ENCODE measurements around the gene MBNL2. TPM values are rescaled to one million over a fixed set of nuclear protein-coding genes. Genes with fewer than 3 reads are reported as not detected.

The MBNL2 gene
- total and polyA plus RNA-seq, 2 of the 4 experiments (the other 2 are of a cell fraction), result 26.9 to 103 TPM

GRCh38 chr13:97335488-97336134 lies 113.5 kb downstream of the MBNL2 start:
- intact Hi-C loops (cut with micrococcal nuclease), result no loop called here
- ChIA-PET POLR2A (ENCODE audit: unreplicated experiment) (no interaction called here), CTCF (interaction anchor here (0.6 kb wide), 1 partner anchor 153 kb away, joined by 5 read pairs; no protein-coding TSS in a partner anchor)
- H3K79me1 ChIP-seq (ENCODE audit: low read depth in 1 of 2, low read length in 2 of 2), result peaks cover 15 to 83% of the 10 kb centered on the region in 2 experiments
- no peak overlapping the region for H2AK9ac ChIP-seq (replicated peaks; ENCODE audit: low read depth, low read length, poor library complexity)
- no peak overlapping the region for H4K91ac ChIP-seq (ENCODE audit: insufficient read depth, low read depth, low read length)
- H2AK5ac ChIP-seq (ENCODE audit: low read depth, low read length), result no peak overlapping the region
- H2AFZ ChIP-seq (replicated peaks; ENCODE audit: low read length, poor library complexity), result no peak overlapping the region
- no peak overlapping the region for H3K4me3 ChIP-seq (ENCODE audit: insufficient read depth, low read depth, low read length)
- WGBS, 2 experiments (ENCODE audit: extremely low coverage in 2 of 2, insufficient read length in 1 of 2), result 90% methylated on average over 2 of the region's 6 CpGs; no CpG with 5 or more reads in 1 of the 2 experiments
- H3K9me1 ChIP-seq (ENCODE audit: insufficient read depth, low read length), result peaks cover 25% of the 10 kb centered on the region
- TF ChIP-seq MAFK (IDR thresholded peaks at IDR 0.05; ENCODE audit: low read depth, low read length), result no peak
- TF ChIP-seq CEBPB (IDR thresholded peaks at IDR 0.05; ENCODE audit: low read depth, low read length), result no peak
- no peak for TF ChIP-seq CTCF (conservative IDR thresholded peaks at IDR 0.05; ENCODE audit: low read depth, low read length)
- TF ChIP-seq USF2 (IDR thresholded peaks at IDR 0.05; ENCODE audit: low read depth, low read length), result no peak
- no peak for TF ChIP-seq NFE2L2 (IDR thresholded peaks at IDR 0.05; ENCODE audit: low read depth, low read length)
- no peak for TF ChIP-seq SMC3 (IDR thresholded peaks at IDR 0.05; ENCODE audit: low read depth, low read length)
- TF ChIP-seq POLR2A (IDR thresholded peaks at IDR 0.05; ENCODE audit: low read depth, low read length), result no peak
- TF ChIP-seq ELK1 (IDR thresholded peaks at IDR 0.05; ENCODE audit: borderline replicate concordance, low read depth, low read length), result no peak
- ATAC-seq (ENCODE audit: low read depth) (no peak), DNase-seq (no peak)
- H2BK15ac ChIP-seq (ENCODE audit: low read depth, low read length), result no peak overlapping the region
- H3K9me3 ChIP-seq (ENCODE audit: control insufficient read depth, insufficient read depth, low read length), result no peaks in the 10 kb centered on the region
- no peaks in the 10 kb centered on the region for H3K27me3 ChIP-seq (ENCODE audit: control insufficient read depth, insufficient read depth, low read length)
- no peak overlapping the region for H3K4ac ChIP-seq (ENCODE audit: low read depth, low read length)
- H3K56ac ChIP-seq (ENCODE audit: extremely low read depth, insufficient read depth, low read length), result no peak overlapping the region
- dilution Hi-C loops (cut with HindIII; ENCODE audit: low sequenced_read_pairs, unreplicated experiment), result no loop called here
- no peak overlapping the region for H2BK120ac ChIP-seq (ENCODE audit: low read depth, low read length)
- H4K20me1 ChIP-seq (ENCODE audit: insufficient read depth, low read length), result peaks cover 6% of the 10 kb centered on the region; the same call in 1 of the 2 replicates
- no peak overlapping the region for H3K27ac ChIP-seq (ENCODE audit: insufficient read depth, low read length)
- BruUV-seq (replicated peaks), result no TSS peak
- no peak overlapping the region for H3K23ac ChIP-seq (ENCODE audit: low read depth, low read length)
- no peak overlapping the region for H4K8ac ChIP-seq (ENCODE audit: low read depth in 2 of 2, low read length in 2 of 2)
- H3K9ac ChIP-seq (ENCODE audit: low read depth, low read length), result no peak overlapping the region
- H3K18ac ChIP-seq (ENCODE audit: low read depth, low read length), result no peak overlapping the region
- no peak overlapping the region for H2BK5ac ChIP-seq (ENCODE audit: low read depth, low read length, poor library complexity, severe bottlenecking)
- H3K4me2 ChIP-seq (ENCODE audit: low read depth, low read length), result no peak overlapping the region
- peaks cover 13% of the 10 kb centered on the region for H3K4me1 ChIP-seq (ENCODE audit: control insufficient read depth, insufficient read depth, low read length)
- no peak overlapping the region for H4K5ac ChIP-seq (ENCODE audit: low read depth, low read length)
- no peak overlapping the region for H2BK20ac ChIP-seq (ENCODE audit: low read depth, low read length)
- in situ Hi-C loops (cut with MboI; ENCODE audit: low sequenced_read_pairs), result no loop called here
- peaks cover 19% of the 10 kb centered on the region for H3K36me3 ChIP-seq (ENCODE audit: control insufficient read depth, insufficient read depth, low read length)
- H3K14ac ChIP-seq (replicated peaks; ENCODE audit: low read depth, low read length), result no peak overlapping the region

Measured in IMR-90 (cell line).